Neural cell (in vitro differentiated cells): ENCODE measurements around the gene ATP2C1.

Experiments used
- POLR2AphosphoS5 ChIP-seq: IDR thresholded peaks from 2 replicates; pipeline ENCODE4 v1.6.1; 2012
- RAD21 ChIP-seq: fragments of 450-650 bp; conservative IDR thresholded peaks from 2 replicates; pipeline ENCODE4 v1.6.1; 2014; ENCODE audit warnings: antibody characterized with exemption, mild to moderate bottlenecking, moderate library complexity
- TAF1 ChIP-seq: IDR thresholded peaks from 2 replicates; pipeline ENCODE4 v1.6.1; 2012; ENCODE audit warnings: low read depth
- TF ChIP-seq, protein P1 (sequence below): fragments of 450-650 bp; IDR thresholded peaks from 2 replicates; pipeline ENCODE4 v1.5.1; 2014; ENCODE audit warnings: antibody characterized with exemption, mild to moderate bottlenecking, moderate library complexity; ENCODE audit not compliant: poor library complexity, severe bottlenecking

DNA sequence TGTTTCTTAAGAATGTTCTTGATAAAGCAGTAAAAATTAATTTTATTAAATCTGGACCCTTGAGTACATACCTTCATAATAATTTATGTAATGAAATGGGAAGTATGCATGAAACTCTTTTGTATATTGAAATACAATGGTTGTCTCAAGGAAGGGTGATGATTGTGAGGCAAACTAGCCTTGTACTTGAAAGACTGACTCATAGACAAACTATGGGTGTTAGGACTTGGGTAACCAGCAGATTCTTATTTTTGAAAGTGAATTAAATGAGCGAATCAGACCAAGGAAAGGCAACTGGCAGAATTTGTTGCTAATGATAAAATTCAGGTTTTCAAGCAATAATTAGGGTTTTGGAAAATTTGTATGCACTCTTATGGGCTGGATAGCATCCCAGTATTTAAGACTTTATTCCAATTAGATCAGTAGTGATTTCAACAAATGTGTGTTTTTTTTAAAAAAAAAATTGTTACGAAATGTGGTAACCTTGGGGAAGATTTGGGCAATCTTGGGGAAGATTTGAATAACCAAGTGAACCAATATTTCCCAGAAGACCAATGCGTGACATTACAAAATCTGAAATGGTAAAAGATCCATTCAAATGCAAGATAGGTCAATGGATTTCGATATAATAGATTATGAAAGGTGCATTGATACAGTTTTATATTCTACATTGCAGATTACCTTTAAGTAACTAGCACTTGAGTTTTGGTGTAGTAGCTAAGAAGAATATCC lies 42.0 kb downstream of the ATP2C1 start:
- TF ChIP-seq, protein P1, sequence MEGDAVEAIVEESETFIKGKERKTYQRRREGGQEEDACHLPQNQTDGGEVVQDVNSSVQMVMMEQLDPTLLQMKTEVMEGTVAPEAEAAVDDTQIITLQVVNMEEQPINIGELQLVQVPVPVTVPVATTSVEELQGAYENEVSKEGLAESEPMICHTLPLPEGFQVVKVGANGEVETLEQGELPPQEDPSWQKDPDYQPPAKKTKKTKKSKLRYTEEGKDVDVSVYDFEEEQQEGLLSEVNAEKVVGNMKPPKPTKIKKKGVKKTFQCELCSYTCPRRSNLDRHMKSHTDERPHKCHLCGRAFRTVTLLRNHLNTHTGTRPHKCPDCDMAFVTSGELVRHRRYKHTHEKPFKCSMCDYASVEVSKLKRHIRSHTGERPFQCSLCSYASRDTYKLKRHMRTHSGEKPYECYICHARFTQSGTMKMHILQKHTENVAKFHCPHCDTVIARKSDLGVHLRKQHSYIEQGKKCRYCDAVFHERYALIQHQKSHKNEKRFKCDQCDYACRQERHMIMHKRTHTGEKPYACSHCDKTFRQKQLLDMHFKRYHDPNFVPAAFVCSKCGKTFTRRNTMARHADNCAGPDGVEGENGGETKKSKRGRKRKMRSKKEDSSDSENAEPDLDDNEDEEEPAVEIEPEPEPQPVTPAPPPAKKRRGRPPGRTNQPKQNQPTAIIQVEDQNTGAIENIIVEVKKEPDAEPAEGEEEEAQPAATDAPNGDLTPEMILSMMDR, result no peak
- TF ChIP-seq RAD21, result no peak
- no peak for TF ChIP-seq TAF1
- TF ChIP-seq POLR2AphosphoS5, result no peak
